OCI-LY1 (cell line): Measurements from ENCODE around the gene IDH2.

Experiments
- CTCF ChIP-seq: fragments of 200-600 bp; sonication (generic), shearing (Covaris generic); IDR thresholded peaks from 2 replicates; pipeline ENCODE4 v1.5.1; 2017; ENCODE audit warnings: mild to moderate bottlenecking, antibody characterized with exemption, low read length, moderate library complexity, mixed read lengths
- EZH2 ChIP-seq: fragments of 200-600 bp; sonication (generic), shearing (Covaris generic); IDR thresholded peaks from 2 replicates; pipeline ENCODE4 v1.8.0; 2017; ENCODE audit warnings: borderline replicate concordance, mixed run types, mild to moderate bottlenecking, antibody characterized with exemption, low read length, moderate library complexity, mixed read lengths

- TF ChIP-seq EZH2: no peak
- no peak for TF ChIP-seq CTCF
Measured at GRCh38 chr15:90056529-90056928, 45.7 kb downstream of the IDH2 start.
